Fibroblast of lung (primary cell): ENCODE results near the gene NBEAL1.

Source experiments
- EZH2 ChIP-seq: IDR thresholded peaks from 2 replicates; pipeline ENCODE4 v1.5.1; 2012; ENCODE audit warnings: low read length, control low read depth, mild to moderate bottlenecking; ENCODE audit errors: missing control alignments
- TF ChIP-seq, protein P1 (sequence below), 2 donors: IDR thresholded peaks in 1 of 2; conservative IDR thresholded peaks in 1 of 2; 1 replicate in 1 of 2; 2 replicates in 1 of 2; pipeline ENCODE4 v1.5.1; 2011 to 2012; ENCODE audit warnings: low read length in 2 of 2, control low read depth in 1 of 2, inconsistent platforms in 1 of 2, low read depth in 1 of 2, mild to moderate bottlenecking in 1 of 2

- TF ChIP-seq EZH2: no peak
- TF ChIP-seq, protein P1, sequence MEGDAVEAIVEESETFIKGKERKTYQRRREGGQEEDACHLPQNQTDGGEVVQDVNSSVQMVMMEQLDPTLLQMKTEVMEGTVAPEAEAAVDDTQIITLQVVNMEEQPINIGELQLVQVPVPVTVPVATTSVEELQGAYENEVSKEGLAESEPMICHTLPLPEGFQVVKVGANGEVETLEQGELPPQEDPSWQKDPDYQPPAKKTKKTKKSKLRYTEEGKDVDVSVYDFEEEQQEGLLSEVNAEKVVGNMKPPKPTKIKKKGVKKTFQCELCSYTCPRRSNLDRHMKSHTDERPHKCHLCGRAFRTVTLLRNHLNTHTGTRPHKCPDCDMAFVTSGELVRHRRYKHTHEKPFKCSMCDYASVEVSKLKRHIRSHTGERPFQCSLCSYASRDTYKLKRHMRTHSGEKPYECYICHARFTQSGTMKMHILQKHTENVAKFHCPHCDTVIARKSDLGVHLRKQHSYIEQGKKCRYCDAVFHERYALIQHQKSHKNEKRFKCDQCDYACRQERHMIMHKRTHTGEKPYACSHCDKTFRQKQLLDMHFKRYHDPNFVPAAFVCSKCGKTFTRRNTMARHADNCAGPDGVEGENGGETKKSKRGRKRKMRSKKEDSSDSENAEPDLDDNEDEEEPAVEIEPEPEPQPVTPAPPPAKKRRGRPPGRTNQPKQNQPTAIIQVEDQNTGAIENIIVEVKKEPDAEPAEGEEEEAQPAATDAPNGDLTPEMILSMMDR (conservative IDR thresholded peaks at IDR 0.05 in 1 of 2, IDR thresholded peaks at IDR 0.05 in 1 of 2; ENCODE audit: low read depth in 1 of 2, low read length in 2 of 2): peak; percentile 21 to 51
Observed at GRCh38 chr2:203238704-203239526, 224.2 kb downstream of the NBEAL1 start, which contains the start of gene CYP20A1.
